Adrenal gland (tissue), 12 donors: ENCODE results near the gene PDE10A. TPM values are rescaled to one million over a fixed set of nuclear protein-coding genes. Genes with fewer than 3 reads are reported as not detected.

Experiments
- DNase-seq, 7 donors: peaks; one replicate each; pipeline ENCODE4 v3.0.0-alpha.2; 2019 to 2020
- H3K27ac ChIP-seq, 5 donors: fragments of 200-600 bp; sonication (generic) in 4 of 5; 1 replicate in 3 of 5; 2 replicates in 2 of 5; pipeline versions ENCODE4 v1.5.1 to v1.8.0; 2016 to 2020; ENCODE audit warnings: mild to moderate bottlenecking in 1 of 5
- H3K27me3 ChIP-seq: fragments of 200-600 bp; 2 replicates; pipeline ENCODE4 v1.8.0; 2021
- H3K36me3 ChIP-seq, 2 donors: fragments of 200-600 bp; replicated peaks in 1 of 2; 1 replicate in 1 of 2; 2 replicates in 1 of 2; pipeline versions ENCODE4 v1.5.1 to v1.8.0; 2018 to 2022
- H3K4me1 ChIP-seq, 2 donors: fragments of 200-600 bp; replicated peaks in 1 of 2; 1 replicate in 1 of 2; 2 replicates in 1 of 2; pipeline versions ENCODE4 v1.5.1 to v1.8.0; 2018 to 2021
- H3K4me3 ChIP-seq, 4 donors: fragments of 200-600 bp; sonication (generic) in 3 of 4; one replicate each; pipeline ENCODE4 v1.5.1; 2016 to 2018
- H3K9me3 ChIP-seq, 3 donors: fragments of 200-600 bp; sonication (generic) in 1 of 3; replicated peaks in 1 of 3; 1 replicate in 2 of 3; 2 replicates in 1 of 3; pipeline versions ENCODE4 v1.5.1 to v1.8.0; 2016 to 2021
- CTCF ChIP-seq, 6 experiments: fragments of 450-650 bp in 4 of 6; fragments of 200-600 bp in 2 of 6; sonication (generic) in 1 of 6; IDR thresholded peaks; 1 replicate in 5 of 6; 2 replicates in 1 of 6; pipeline versions ENCODE4 v1.5.1 to v1.8.0; 2016 to 2021; ENCODE audit warnings: antibody characterized with exemption in 6 of 6, mild to moderate bottlenecking in 2 of 6, moderate library complexity in 1 of 6
- POLR2A ChIP-seq, 2 donors: fragments of 450-650 bp; IDR thresholded peaks; one replicate each; pipeline ENCODE4 v1.6.1; 2017; ENCODE audit warnings: antibody characterized with exemption in 2 of 2, mild to moderate bottlenecking in 2 of 2, moderate library complexity in 1 of 2
- WGBS, 4 donors: extraction: QIAGEN DNeasy Blood & Tissue Kit in 2 of 4; methylation state at CpG; one replicate each; pipeline versions ENCODE4 v1.1.5 to v1.1.7; 2013 to 2017; 5-methylcytosine and 5-hydroxymethylcytosine counted together
- intact Hi-C, 2 donors: fragments of 100-400 bp; cut with DNase I; formaldehyde crosslinking; loops; one replicate each; pipeline versions ENCODE4 v1.14.1 to v1.15.0; 2022 to 2023
- polyA plus RNA-seq, 3 donors: library from polyadenylated mRNA; stranded (reverse); fragments of 200-250 nt in 2 of 3; fragments of 350-450 nt in 1 of 3; fragmentation: Illumina TruSeq in 1 of 3; extraction: RNeasy Lipid Tissue Mini Kit (QIAGEN cat#74804) in 1 of 3; gene quantifications; one replicate each; pipeline ENCODE4 v1.2.3, GENCODE V29; 2013 to 2014
- total RNA-seq, 9 donors: library from RNA; depleted of rRNA in 4 of 9; stranded (reverse); fragments of >200 nt in 4 of 9; fragments of 120-200 nt in 1 of 9; fragmentation: NEBNext Ultra II Directional in 1 of 9; extraction: Animal tissue kit (Norgen Biotek cat#: 25700) in 1 of 9; gene quantifications; one replicate each; pipeline versions ENCODE4 v1.1.0 to v1.2.4, GENCODE V29; 2013 to 2023
- donor health status: healthy with polysubstance abuse.
- donor health status: Bipolar disorder and iron deficiency.
- donor health status: DM: yes; HTN: yes; CAD: no.
- donor health status: DM: no; HTN: no; CAD: no.
- donor health status: DM: no; HTN: no; CAD: no.
- donor health status: DM: yes; HTN: yes; CAD: no.

Gene PDE10A
- total and polyA plus RNA-seq, 12 donors = 4.0 to 199 (median 27.8) TPM

- WGBS, 4 donors = 43 to 57% (median 50%) methylated on average over 1 of the region's 1 CpG
- intact Hi-C loops = no loop called here
- no peak for DNase-seq
- H3K27me3 ChIP-seq = no peaks in the 10 kb centered on the region
- no peak for TF ChIP-seq POLR2A (IDR thresholded peaks at IDR 0.05)
- no peak for TF ChIP-seq CTCF (IDR thresholded peaks at IDR 0.05)
- H3K9me3 ChIP-seq = no peaks in the 10 kb centered on the region
- H3K4me1 ChIP-seq = no peaks in the 10 kb centered on the region
- no peak overlapping the region for H3K4me3 ChIP-seq
- H3K36me3 ChIP-seq = no peaks in the 10 kb centered on the region
- no peak overlapping the region for H3K27ac ChIP-seq
Observed at GRCh38 chr6:165685302-165685701, 22.3 kb upstream of the PDE10A start.

GRCh38 chr6:165684333-165684732 lies 21.3 kb upstream of the PDE10A start:
- H3K9me3 ChIP-seq = no peaks in the 10 kb centered on the region
- no peaks in the 10 kb centered on the region for H3K36me3 ChIP-seq
- DNase-seq = no peak
- no peak for TF ChIP-seq CTCF (IDR thresholded peaks at IDR 0.05)
- no peak for TF ChIP-seq POLR2A (IDR thresholded peaks at IDR 0.05)
- intact Hi-C loops = no loop called here
- WGBS, 4 donors = 92 to 95% (median 94%) methylated on average over 10 of the region's 10 CpGs
- H3K27ac ChIP-seq = no peak overlapping the region
- no peak overlapping the region for H3K4me3 ChIP-seq
- no peaks in the 10 kb centered on the region for H3K27me3 ChIP-seq
- no peaks in the 10 kb centered on the region for H3K4me1 ChIP-seq

- intact Hi-C loops = no loop called here
- TF ChIP-seq CTCF (IDR thresholded peaks at IDR 0.05) (no peak), POLR2A (IDR thresholded peaks at IDR 0.05) (no peak)
- DNase-seq = no peak
Observed at GRCh38 chr6:165680975-165681374, 17.9 kb upstream of the PDE10A start.

GRCh38 chr6:165679326-165679725 lies 16.3 kb upstream of the PDE10A start:
- no peaks in the 10 kb centered on the region for H3K27me3 ChIP-seq
- H3K27ac ChIP-seq = no peak overlapping the region
- intact Hi-C loops = no loop called here
- WGBS, 4 donors = 86 to 89% (median 87%) methylated on average over 10 of the region's 10 CpGs
- H3K4me1 ChIP-seq = no peaks in the 10 kb centered on the region
- no peak for DNase-seq
- H3K9me3 ChIP-seq = no peaks in the 10 kb centered on the region
- H3K36me3 ChIP-seq = no peaks in the 10 kb centered on the region
- no peak overlapping the region for H3K4me3 ChIP-seq
- TF ChIP-seq POLR2A (IDR thresholded peaks at IDR 0.05) (no peak), CTCF (IDR thresholded peaks at IDR 0.05) (no peak)

More at GRCh38 chr6:165680975-165681374, 17.9 kb upstream of the PDE10A start:
- 77 to 89% (median 85%) methylated on average over 5 of the region's 5 CpGs for WGBS, 4 donors
- H3K4me1 ChIP-seq = no peaks in the 10 kb centered on the region
- H3K9me3 ChIP-seq = no peaks in the 10 kb centered on the region
- no peaks in the 10 kb centered on the region for H3K27me3 ChIP-seq
- no peak overlapping the region for H3K4me3 ChIP-seq
- no peak overlapping the region for H3K27ac ChIP-seq
- H3K36me3 ChIP-seq = no peaks in the 10 kb centered on the region
